ENCODE data around the gene SPN. TPM values are rescaled to one million over a fixed set of nuclear protein-coding genes. Genes with fewer than 3 reads are reported as not detected.

Gene SPN
- total RNA-seq, 1 experiment from 2014 or later = not detected

GRCh38 chr16:29667755-29668154 is 4.7 kb downstream of the SPN start:
- POLR2A ChIA-PET (ENCODE audit: unreplicated experiment) = no interaction called here
- no peaks in the 10 kb centered on the region for H3K36me3 ChIP-seq (ENCODE audit: low read depth, low read length)
- no peaks in the 10 kb centered on the region for H3F3A ChIP-seq (ENCODE audit: low read length, unreplicated experiment)
- no peak overlapping the region for H3K27ac ChIP-seq (ENCODE audit: low read length)
- no peak for DNase-seq
- TF ChIP-seq EZH2 (IDR thresholded peaks at IDR 0.05; ENCODE audit: low read length, unreplicated experiment) (no peak), EZH2phosphoT487 (IDR thresholded peaks at IDR 0.05; ENCODE audit: borderline replicate concordance, low read length) (no peak), CTCF (conservative IDR thresholded peaks at IDR 0.05; ENCODE audit: low read depth, low read length) (no peak)
- H3K27me3 ChIP-seq (ENCODE audit: low read length) = no peaks in the 10 kb centered on the region
- H3K9me3 ChIP-seq (ENCODE audit: low read length) = no peaks in the 10 kb centered on the region
- H4K20me1 ChIP-seq (ENCODE audit: low read length) = no peaks in the 10 kb centered on the region
- no TSS peak for BruUV-seq (replicated peaks)
- no peak overlapping the region for H3K4me2 ChIP-seq (ENCODE audit: low read length)
- H3K79me2 ChIP-seq (ENCODE audit: low read length) = no peaks in the 10 kb centered on the region
- no peaks in the 10 kb centered on the region for H3K9me2 ChIP-seq (replicated peaks; ENCODE audit: low read length)
- CTCF ChIA-PET = no interaction called here
- no peak overlapping the region for H3K4me3 ChIP-seq (ENCODE audit: low read length)
- no peak overlapping the region for H3K9ac ChIP-seq (ENCODE audit: low read length)
- ATAC-seq = no peak
- H3K4me1 ChIP-seq (ENCODE audit: insufficient read depth, low read length) = no peaks in the 10 kb centered on the region
- H2AFZ ChIP-seq (ENCODE audit: low read length) = no peak overlapping the region
- intact Hi-C loops (cut with micrococcal nuclease) = no loop called here

GRCh38 chr16:29668267-29668666 is 5.2 kb downstream of the SPN start:
- POLR2A ChIA-PET (ENCODE audit: unreplicated experiment) = no interaction called here
- no TSS peak for BruUV-seq (replicated peaks)
- H3K4me2 ChIP-seq (ENCODE audit: low read length) = no peak overlapping the region

More at GRCh38 chr16:29668267-29668666, 5.2 kb downstream of the SPN start:
- Histone ChIP-seq H3K9me3 (ENCODE audit: low read length) (no peaks in the 10 kb centered on the region), H3K9me2 (replicated peaks; ENCODE audit: low read length) (no peaks in the 10 kb centered on the region), H2AFZ (ENCODE audit: low read length) (no peak overlapping the region), H3K4me3 (ENCODE audit: low read length) (no peak overlapping the region), H3F3A (ENCODE audit: low read length, unreplicated experiment) (no peaks in the 10 kb centered on the region), H3K27me3 (ENCODE audit: low read length) (no peaks in the 10 kb centered on the region), H3K36me3 (ENCODE audit: low read depth, low read length) (no peaks in the 10 kb centered on the region), H3K79me2 (ENCODE audit: low read length) (no peaks in the 10 kb centered on the region), H3K9ac (ENCODE audit: low read length) (no peak overlapping the region), H4K20me1 (ENCODE audit: low read length) (no peaks in the 10 kb centered on the region), H3K4me1 (ENCODE audit: insufficient read depth, low read length) (no peaks in the 10 kb centered on the region), H3K27ac (ENCODE audit: low read length) (no peak overlapping the region)
- DNase-seq = no peak
- no peak for ATAC-seq
- CTCF ChIA-PET = interaction anchor here (0.6 kb wide), 1 partner anchor 42 kb away, joined by 3 read pairs; no protein-coding TSS in a partner anchor
- TF ChIP-seq EZH2 (IDR thresholded peaks at IDR 0.05; ENCODE audit: low read length, unreplicated experiment) = no peak
- no peak for TF ChIP-seq EZH2phosphoT487 (IDR thresholded peaks at IDR 0.05; ENCODE audit: borderline replicate concordance, low read length)
- no peak for TF ChIP-seq CTCF (conservative IDR thresholded peaks at IDR 0.05; ENCODE audit: low read depth, low read length)
- intact Hi-C loops (cut with micrococcal nuclease) = no loop called here
